Cardiac fibroblast (primary cell): ENCODE results near the gene INKA2.

Experiments used
- DNase-seq, 2 donors: peaks; one replicate each; pipeline versions ENCODE4 v3.0.0 to v3.0.0-alpha.2; 2010; ENCODE audit warnings: low read depth in 2 of 2
- H3K4me3 ChIP-seq, 2 donors: replicated peaks in 1 of 2; 1 replicate in 1 of 2; 2 replicates in 1 of 2; pipeline ENCODE4 v1.5.1; 2011; ENCODE audit warnings: low read depth in 2 of 2, low read length in 2 of 2, mild to moderate bottlenecking in 2 of 2, moderate library complexity in 1 of 2
- TF ChIP-seq, protein P1 (sequence below): IDR thresholded peaks from one replicate; pipeline ENCODE4 v1.5.1; 2011; ENCODE audit warnings: low read depth, mild to moderate bottlenecking, low read length, inconsistent platforms

Gene INKA2

GRCh38 chr1:111699268-111699667 lies 39.9 kb downstream of the INKA2 start:
- TF ChIP-seq, protein P1, sequence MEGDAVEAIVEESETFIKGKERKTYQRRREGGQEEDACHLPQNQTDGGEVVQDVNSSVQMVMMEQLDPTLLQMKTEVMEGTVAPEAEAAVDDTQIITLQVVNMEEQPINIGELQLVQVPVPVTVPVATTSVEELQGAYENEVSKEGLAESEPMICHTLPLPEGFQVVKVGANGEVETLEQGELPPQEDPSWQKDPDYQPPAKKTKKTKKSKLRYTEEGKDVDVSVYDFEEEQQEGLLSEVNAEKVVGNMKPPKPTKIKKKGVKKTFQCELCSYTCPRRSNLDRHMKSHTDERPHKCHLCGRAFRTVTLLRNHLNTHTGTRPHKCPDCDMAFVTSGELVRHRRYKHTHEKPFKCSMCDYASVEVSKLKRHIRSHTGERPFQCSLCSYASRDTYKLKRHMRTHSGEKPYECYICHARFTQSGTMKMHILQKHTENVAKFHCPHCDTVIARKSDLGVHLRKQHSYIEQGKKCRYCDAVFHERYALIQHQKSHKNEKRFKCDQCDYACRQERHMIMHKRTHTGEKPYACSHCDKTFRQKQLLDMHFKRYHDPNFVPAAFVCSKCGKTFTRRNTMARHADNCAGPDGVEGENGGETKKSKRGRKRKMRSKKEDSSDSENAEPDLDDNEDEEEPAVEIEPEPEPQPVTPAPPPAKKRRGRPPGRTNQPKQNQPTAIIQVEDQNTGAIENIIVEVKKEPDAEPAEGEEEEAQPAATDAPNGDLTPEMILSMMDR = no peak

GRCh38 chr1:111696330-111696729 lies 42.9 kb downstream of the INKA2 start:
- TF ChIP-seq, protein P1 = no peak
- DNase-seq = no peak
- H3K4me3 ChIP-seq = no peak overlapping the region

More at GRCh38 chr1:111699268-111699667, 39.9 kb downstream of the INKA2 start:
- no peak for DNase-seq
- no peak overlapping the region for H3K4me3 ChIP-seq

DNA sequence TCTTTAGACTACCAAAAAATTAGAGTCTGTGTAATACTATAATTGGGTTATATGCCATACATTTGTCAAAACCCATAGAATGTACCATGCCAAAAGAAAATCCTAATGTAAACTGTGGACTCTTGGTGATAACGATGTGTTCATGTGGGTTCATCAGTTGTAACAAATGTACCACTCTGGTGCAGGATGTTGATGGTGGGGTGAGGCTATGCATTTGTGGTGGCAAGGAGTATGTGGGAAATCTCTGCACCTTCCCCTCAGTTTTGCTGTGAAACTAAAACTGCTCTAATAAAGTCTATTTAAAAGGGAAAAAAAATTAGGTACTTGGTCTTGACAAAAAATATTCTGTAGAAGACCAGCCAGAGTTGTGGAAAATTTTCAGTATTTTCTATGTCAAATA lies 43.4 kb downstream of the INKA2 start:
- TF ChIP-seq, protein P1 = no peak
- DNase-seq = no peak

DNA sequence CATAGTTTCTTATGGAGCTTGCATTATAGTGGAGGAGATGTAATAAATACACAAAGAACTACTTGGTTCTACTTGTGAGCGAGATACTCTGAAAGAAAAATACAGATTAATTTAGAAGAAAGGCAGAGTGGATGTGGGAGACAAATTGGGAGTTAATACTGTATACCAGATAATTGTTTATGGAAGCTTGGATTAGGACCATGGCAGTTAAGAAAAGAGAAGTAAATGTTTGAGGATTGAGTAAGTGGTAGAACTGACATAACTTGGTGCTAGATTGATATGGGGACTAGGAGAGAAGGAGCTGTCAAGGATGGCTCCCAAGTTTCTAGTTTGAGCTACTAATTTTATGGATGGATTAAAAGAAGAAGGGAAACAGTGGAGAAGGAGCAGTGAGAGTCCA lies 47.3 kb downstream of the INKA2 start:
- no peak for DNase-seq
- TF ChIP-seq, protein P1 = no peak
- H3K4me3 ChIP-seq = no peak overlapping the region

More for the DNA sequence above, 43.4 kb downstream of the INKA2 start:
- no peak overlapping the region for H3K4me3 ChIP-seq

GRCh38 chr1:111690306-111690617 lies 48.9 kb downstream of the INKA2 start:
- DNase-seq = peak; percentile 86 to 96
- TF ChIP-seq, protein P1 = no peak
- no peak overlapping the region for H3K4me3 ChIP-seq
